NCI-H2227 treated with DMSO at 0.1 percent for 48 hours (cell line): Measurements from ENCODE around the gene CLCN2.
A peak's percentile ranks its signal among the peaks of the same experiment; 100 is the strongest.

Experiments used
- DNase-seq: peaks from one replicate; lab custom pipeline; 2025; lab: John Stamatoyannopoulos, UW

The CLCN2 gene

DNA sequence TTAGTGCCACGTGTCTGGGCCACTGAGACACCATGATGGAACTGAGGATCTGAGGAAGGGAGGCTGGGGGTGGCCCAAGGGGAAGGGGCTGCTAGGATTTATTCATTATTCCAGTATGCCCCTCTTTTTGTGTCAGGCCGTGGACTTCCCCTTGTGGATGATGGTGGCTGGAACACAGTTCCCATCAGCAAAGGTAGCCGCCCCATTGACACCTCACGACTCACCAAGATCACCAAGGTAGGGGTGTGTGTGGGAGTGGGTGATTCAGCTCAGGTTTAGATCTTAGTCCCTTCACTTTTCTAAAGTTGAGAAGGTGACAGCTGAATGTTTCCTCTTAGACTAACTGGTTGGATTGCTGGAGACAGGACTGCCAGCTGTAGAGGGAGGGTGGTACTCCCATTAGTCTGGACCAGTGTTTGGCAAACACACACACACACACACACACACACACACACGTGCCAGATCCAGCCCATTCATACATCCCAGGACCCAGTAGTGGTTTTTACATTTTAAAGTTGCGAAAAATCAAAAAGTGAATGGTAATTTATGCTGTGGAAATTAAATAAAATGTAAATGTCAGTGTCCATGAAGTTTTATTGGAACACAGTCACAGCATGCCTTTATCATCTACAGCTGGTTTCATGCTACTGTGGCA is 35.6 kb downstream of the CLCN2 start:
- no peak for DNase-seq

DNA sequence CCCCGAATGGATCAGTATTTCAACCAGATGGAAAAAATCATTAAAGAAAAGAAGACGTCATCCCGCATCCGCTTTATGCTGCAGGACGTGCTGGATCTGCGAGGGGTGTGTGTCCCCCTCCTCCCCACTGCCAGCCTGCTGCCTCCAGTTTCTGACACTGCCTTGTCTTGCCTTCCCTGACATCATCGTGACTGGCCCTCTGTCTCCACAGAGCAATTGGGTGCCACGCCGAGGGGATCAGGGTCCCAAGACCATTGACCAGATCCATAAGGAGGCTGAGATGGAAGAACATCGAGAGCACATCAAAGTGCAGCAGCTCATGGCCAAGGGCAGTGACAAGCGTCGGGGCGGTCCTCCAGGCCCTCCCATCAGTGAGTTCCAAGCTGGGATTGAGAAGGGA is 36.1 kb downstream of the CLCN2 start:
- DNase-seq, result no peak

DNA sequence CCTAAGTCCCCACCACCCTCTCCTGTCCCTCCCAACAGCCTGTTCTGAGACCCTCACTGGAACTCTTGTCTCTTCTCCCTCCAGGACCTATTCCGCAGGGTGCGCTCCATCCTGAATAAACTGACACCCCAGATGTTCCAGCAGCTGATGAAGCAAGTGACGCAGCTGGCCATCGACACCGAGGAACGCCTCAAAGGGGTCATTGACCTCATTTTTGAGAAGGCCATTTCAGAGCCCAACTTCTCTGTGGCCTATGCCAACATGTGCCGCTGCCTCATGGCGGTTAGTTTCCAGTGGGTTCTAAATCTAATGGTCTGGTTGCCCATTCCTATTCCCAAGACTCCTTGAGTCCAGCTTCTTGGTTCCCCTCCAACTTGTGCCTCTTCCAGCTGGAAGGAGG is 37.7 kb downstream of the CLCN2 start:
- DNase-seq, result no peak

DNA sequence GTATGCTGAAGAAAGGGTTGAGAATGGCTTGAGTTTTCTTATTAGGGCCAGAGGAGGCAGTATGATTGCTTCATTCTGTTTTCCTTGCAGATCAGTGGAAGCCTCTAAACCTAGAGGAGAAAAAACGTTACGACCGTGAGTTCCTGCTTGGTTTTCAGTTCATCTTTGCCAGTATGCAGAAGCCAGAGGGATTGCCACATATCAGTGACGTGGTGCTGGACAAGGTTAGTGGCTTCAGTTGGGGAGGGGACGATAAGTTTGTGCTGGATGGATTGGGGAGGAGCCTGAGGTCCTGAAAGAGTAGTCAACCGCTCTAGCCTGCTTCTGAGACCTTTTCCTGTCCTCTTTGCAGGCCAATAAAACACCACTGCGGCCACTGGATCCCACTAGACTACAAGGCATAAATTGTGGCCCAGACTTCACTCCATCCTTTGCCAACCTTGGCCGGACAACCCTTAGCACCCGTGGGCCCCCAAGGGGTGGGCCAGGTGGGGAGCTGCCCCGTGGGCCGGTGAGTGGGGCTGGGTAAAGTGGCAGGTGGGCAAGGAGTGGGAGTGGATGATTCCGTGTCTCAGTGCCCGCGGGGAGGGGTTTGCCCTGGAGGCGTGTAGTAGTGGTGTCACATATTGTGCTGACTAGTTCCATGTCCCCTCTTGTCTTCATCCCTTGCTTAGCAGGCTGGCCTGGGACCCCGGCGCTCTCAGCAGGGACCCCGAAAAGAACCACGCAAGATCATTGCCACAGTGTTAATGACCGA is 38.5 kb downstream of the CLCN2 start:
- no peak for DNase-seq

DNA sequence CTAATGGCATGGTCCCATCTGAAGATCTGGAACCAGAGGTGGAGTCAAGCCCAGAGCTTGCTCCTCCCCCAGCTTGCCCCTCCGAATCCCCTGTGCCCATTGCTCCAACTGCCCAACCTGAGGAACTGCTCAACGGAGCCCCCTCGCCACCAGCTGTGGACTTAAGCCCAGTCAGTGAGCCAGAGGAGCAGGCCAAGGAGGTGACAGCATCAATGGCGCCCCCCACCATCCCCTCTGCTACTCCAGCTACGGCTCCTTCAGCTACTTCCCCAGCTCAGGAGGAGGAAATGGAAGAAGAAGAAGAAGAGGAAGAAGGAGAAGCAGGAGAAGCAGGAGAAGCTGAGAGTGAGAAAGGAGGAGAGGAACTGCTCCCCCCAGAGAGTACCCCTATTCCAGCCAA is 39.7 kb downstream of the CLCN2 start:
- DNase-seq, result no peak

DNA sequence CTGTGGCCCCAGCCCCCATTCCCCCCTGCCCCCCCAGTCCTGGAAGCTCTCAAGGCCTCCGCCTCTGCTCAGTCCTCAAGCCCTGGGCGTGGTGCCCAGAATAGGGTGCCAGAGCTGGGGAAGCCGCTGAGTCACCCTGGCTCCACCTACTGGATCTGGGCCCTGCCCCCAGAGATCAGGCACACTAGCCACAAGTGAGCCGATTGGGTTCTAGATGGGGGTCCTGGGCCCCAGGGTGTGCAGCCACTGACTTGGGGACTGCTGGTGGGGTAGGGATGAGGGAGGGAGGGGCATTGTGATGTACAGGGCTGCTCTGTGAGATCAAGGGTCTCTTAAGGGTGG is 41.3 kb downstream of the CLCN2 start:
- DNase-seq, result no peak

DNA sequence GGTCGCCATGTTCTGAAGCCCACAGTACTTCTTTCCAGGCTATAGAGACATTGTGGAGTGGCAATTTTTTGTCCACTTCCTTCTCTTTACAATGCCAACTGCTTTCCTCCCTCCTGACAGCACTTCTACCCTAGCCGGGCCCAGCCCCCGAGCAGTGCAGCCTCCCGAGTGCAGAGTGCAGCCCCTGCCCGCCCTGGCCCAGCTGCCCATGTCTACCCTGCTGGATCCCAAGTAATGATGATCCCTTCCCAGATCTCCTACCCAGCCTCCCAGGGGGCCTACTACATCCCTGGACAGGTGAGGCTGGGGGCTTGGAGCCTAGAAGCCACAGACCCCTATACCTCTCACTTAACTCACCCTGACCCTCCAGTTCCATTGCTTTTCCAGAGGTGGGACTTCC is 44.2 kb downstream of the CLCN2 start:
- no peak for DNase-seq

DNA sequence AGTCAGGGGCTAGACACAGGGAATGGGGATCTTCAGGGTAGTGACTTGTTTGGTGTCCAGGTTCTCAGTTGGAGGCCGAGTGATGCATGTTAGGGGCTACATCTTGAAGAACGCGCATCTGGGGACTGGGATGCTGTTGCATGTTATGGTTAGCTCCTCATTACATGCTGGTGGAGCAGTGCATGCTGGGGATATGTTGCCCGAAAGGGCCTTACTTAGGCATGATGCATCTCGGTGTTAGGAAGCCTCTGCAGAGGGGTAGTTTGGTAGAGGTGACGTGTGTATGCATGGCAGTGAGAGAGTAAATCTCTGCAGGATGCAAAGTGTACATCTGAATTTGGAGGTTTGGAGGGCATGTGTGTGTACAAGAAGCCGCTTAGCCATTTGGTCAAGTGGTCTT is 44.6 kb downstream of the CLCN2 start:
- DNase-seq, result no peak

DNA sequence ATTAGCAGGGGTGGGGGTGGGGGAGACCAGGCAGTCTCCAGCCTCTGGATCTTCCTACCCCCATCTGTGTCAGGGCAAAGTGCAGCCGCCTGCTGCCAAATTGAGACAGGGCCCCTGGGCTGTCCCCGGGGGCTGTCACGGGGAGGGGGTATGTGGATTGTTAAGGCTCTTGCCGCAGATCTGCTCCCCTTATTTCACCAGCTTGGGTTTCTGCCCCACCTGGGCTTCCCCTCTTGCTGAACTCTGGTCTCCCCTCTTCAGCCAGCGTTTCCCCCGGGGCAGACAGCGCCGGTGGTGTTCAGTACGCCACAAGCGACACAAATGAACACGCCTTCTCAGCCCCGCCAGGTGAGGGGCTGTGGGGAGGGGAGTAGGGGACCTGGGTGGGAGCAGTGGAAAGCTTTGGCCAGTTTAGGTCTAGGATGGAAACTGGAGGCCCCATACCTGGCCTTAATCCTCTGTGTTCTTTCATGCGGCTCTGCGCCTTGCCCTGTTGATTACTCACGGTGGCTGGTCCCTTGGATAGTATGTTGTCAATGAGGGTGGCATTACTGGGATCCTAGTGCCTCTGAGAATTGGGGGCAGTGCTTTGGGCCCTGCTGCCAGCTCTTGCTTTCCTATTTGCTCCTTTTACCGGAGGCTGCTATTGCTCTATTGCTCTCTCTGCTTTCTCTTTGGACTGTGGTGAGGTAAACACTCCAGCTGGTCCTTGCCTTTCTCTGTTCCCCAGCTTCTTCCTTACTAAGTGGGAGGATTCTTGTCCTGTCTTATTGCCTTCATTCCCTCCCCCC is 45.3 kb downstream of the CLCN2 start:
- no peak for DNase-seq

DNA sequence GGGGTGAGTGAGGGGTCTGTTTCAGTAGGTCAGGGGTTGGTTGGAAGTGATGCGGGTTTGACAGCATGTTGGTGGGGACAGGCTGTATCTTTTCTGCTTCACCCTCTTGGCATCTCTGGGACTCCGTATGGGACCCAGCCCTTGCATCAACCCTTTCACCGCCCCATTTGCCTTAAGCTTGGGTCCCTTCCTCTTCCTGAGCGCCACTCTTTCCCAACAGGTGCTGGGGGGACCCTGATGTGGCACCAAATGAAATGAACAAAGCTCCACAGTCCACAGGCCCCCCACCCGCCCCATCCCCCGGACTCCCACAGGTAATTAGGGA is 45.9 kb downstream of the CLCN2 start:
- DNase-seq, result no peak

DNA sequence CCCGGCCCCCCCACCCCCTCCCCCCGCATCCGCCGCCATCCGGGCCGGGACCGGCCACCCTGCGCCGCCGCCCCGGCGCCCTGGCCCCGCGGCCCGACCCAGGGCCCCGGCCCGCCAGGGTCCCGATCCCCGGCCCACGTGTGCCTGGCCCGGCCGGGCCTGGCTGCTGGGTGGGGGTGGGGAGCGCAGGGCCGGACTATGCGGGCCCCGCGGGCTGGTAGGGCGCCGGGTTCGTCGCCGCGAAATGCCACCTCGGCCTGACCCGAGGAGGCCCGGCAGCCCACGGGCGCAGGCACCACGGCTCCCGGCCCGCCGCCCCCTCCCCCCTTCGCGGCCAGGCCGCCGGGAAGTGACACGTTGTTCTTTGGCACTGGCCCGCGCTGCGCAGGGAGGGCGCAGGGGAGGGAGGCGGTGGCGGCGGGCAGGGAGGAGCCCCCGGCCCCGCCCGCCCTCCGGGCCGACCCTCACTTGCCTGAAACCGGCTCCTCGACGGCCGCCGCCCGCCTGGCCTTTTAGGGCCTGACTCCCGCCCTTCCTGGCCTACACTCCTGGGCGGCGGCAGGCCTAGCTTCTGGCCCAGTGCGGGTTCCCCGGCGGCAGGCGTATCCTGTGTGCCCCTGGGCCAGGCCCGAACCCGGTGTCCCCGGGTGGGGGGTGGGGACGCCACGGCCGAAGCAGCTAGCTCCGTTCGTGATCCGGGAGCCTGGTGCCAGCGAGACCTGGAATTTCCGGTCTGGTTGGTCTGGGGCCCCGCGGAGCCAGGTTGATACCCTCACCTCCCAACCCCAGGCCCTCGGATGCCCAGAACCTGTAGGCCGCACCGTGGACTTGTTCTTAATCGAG is 46.5 kb downstream of the CLCN2 start:
- peak; percentile 5 for DNase-seq

DNA sequence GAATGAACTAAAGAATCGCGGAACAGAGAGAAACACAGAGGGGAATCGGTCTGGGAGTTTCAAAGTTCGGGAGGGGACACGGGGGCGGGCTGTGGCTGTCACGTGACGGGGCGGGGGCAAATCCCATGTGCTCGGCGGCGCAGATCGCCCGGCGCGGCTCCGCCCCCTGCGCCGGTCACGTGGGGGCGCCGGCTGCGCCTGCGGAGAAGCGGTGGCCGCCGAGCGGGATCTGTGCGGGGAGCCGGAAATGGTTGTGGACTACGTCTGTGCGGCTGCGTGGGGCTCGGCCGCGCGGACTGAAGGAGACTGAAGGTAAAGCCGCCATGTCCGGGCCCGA is 47.1 kb downstream of the CLCN2 start, which contains the start of gene EIF4G1:
Gene EIF4G1, plus strand, starts transcription at position 244 of the 337 bp plus-strand sequence. CDS start 1,191 bp downstream, outside the sequence.
- DNase-seq, result peak; percentile 96

DNA sequence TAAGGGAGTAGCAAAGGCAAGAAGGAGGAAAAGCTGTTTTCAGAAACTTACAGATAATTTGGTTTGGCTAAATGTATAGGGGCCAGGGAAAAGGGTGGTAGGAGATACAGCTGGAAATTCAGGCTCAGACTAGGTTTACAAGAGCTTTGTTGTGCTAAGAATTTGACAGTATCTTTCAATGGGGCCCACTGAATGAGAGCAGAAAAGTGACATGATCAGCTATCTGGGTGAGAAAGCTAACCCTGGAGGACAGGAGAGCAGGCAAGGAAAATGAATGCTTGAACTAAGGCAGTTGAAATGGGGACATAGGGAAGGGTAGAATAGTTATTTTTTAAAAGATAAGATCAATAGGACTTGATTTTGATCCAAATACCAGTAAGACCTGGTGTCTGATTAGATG is 49.8 kb downstream of the CLCN2 start:
- no peak for DNase-seq

DNA sequence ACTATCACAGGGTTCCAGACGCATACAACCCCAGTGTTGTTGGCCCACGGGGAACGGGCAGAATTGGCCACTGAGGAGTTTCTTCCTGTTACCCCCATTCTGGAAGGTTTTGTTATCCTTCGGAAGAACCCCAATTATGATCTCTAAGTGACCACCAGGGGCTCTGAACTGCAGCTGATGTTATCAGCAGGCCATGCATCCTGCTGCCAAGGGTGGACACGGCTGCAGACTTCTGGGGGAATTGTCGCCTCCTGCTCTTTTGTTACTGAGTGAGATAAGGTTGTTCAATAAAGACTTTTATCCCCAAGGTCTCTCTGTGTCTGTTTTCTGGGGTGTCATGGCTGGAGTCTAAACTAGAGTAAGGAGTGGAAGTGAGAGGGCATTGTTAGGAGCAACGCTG is 52.7 kb downstream of the CLCN2 start:
- DNase-seq, result no peak

DNA sequence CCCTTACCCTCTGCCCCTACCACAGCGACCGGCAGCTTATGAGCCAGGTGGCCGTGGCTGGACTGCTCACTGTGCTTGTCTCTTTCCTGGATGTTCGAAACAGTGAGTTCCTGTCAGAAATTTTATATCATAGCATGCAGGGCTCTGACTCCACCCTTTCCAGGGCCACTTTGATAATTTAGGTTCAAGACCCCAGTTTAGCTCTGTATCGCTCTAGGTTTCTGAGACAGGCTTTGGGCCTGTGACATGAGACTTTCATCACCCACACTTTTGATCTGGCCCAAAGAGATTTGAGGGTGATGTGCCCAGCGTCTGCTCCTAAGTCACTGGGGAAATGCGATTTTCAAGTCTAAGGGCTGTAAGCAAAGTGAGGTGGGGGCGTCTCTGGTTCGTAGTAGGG is 53.5 kb downstream of the CLCN2 start:
- no peak for DNase-seq

DNA sequence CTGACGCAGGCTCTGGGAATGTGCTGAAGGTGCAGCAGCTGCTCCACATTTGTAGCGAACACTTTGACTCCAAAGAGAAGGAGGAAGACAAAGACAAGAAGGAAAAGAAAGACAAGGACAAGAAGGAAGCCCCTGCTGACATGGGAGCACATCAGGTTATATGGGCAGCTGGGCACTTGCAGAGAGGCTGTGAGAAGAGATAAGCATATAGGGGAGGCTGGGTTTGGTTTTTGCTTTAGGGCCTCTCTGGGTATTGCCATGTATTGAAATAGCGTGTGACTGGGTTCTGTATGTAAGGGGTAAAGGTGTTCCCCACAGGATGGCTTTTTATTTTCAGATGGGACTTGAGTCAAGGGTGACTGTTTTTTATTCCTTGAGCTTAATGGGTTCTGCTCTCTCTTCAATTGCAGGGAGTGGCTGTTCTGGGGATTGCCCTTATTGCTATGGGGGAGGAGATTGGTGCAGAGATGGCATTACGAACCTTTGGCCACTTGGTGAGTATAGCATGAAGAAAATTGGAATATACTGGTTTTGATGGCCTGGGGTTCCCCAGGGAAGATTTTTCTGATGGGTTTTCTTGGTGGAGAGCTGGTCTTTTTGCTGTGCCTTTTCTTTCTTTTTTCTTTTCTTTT is 54.9 kb downstream of the CLCN2 start:
- no peak for DNase-seq

DNA sequence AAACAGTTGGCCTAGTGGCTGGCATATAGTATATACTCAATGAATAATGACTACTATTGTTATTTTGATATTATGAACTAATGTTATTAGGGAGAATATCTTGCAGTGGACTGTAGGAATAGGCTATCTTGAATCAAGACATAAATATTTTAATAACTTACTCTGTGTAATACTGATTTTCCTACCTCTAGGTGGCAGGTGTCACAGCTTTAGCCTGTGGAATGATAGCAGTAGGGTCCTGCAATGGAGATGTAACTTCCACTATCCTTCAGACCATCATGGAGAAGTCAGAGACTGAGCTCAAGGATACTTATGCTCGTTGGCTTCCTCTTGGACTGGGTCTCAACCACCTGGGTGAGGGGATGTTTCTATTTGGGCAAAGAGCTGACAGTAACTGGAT is 55.8 kb downstream of the CLCN2 start:
- DNase-seq, result no peak

DNA sequence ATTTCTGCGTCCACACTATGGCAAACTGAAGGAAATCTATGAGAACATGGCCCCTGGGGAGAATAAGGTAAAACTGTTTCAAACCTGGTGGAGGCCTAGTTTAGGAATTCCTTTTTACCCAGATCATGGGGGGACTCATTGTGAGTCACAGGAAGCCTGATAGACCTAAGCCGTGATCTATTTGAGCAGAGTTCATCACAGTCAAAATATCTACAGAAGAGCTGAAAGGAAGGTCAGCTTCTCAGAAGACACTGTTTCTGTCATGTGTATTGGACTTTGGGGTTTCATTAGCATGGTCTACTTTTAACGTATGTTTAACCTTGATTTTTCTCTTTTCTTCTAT is 61.1 kb downstream of the CLCN2 start:
- DNase-seq, result no peak

DNA sequence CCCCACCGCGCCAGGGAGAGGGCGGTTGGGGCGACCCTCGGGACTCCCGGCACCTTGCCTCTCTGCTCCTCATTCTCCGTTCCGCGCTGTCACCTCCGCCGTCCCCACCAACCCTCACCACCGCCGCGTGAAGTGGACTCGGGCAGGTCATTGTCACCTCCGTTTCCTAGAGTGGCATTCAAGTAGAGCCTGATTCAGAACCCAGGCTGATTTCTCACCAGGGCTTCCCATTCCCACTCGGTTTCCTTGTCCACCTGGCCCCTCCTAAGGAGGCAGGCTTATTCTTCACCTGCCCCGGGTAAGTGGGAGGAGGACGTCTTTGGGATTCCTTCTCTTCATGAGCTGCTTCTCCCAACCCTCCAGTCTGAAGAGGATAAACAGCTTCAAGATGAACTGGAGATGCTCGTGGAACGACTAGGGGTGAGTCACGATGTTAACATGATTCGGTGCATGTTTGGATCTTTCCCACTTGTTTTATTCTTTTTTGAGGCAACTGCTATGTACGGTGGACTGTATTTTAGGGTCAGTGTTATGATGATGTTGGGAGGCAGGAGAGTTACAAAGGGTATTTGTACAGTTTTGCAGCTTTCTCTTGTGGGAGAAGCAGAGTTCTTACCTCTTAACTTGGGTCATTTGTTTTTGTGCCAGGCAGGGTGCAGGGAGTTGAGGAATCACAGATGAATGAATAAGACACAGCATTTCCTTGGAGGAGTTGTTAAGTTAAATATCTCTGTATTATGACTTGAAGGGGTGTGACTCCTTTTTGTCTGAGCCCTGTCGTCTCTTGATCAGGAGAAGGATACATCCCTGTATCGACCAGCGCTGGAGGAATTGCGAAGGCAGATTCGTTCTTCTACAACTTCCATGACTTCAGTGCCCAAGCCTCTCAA is 61.7 kb downstream of the CLCN2 start:
- DNase-seq, result no peak

DNA sequence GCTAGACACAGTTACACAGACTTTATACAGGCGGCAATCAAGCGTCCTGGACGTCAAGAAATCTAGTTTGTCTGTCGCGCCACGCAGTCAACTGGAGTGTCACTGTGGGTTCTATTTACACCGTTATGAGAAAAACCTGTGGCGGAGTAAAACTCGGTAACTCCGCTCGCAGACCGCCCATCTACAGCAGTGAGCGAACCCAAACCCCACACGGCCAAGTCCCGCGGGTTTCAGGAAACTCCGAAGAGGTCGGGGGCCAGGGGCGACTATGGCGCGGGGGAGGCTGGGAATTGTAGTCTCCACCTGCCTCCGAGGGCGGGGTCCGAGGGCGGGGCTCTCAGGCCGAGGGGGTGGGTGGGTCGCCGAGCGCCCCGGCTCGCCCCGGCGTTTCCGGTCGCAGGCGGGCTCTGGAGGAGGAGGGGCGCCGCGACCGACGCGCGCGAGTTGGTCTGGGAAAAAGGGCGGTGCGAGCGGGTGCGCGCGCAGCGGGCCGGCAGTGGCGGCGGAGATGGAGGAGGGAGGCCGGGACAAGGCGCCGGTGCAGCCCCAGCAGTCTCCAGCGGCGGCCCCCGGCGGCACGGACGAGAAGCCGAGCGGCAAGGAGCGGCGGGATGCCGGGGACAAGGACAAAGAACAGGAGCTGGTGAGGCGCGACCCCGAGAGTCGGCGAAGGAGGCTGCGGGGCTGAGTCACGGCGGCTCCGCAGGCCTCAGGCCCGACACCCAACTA is 62.5 kb downstream of the CLCN2 start, which contains the start of gene PSMD2:
Gene PSMD2, plus strand, starts transcription at position 483 of the 729 bp plus-strand sequence. Its CDS starts 26 bp downstream, at position 509.
- peak; percentile 96 for DNase-seq
